HG03378 (cell line): ENCODE results near the gene SUSD6.

Source experiments
- ATAC-seq: cut with Tn5 transposase; IDR thresholded peaks from one replicate; pipeline ENCODE4 v1.9.1; 2021; ENCODE audit warnings: mild to moderate bottlenecking, moderate library complexity; ENCODE audit not compliant: unreplicated experiment

Gene SUSD6

GRCh38 chr14:69754487-69754886 lies 143.1 kb downstream of the SUSD6 start:
- no peak for ATAC-seq

- no peak for ATAC-seq
Measured at GRCh38 chr14:69755296-69755695, 143.9 kb downstream of the SUSD6 start.

- no peak for ATAC-seq
Measured at GRCh38 chr14:69755784-69756183, 144.4 kb downstream of the SUSD6 start.

GRCh38 chr14:69756298-69756697 lies 144.9 kb downstream of the SUSD6 start:
- ATAC-seq = no peak

- ATAC-seq = no peak
Measured at GRCh38 chr14:69760810-69761209, 149.4 kb downstream of the SUSD6 start.

- ATAC-seq = no peak
Measured at GRCh38 chr14:69763761-69764510, 152.5 kb downstream of the SUSD6 start.
